H9 (cell line): ENCODE measurements around the gene CREB3L2. TPM values are rescaled to one million over a fixed set of nuclear protein-coding genes. Genes with fewer than 3 reads are reported as not detected.

Source experiments
- DNase-seq: peaks from one replicate; pipeline ENCODE4 v3.0.0-alpha.2; 2017
- H2AFZ ChIP-seq: one replicate; pipeline ENCODE4 v1.6.1; 2013; ENCODE audit warnings: mild to moderate bottlenecking, low read length, control low read depth, moderate library complexity
- H2AK5ac ChIP-seq: 2 replicates; pipeline ENCODE4 v1.6.1; 2013; ENCODE audit warnings: low read length, control low read depth, mixed read lengths; ENCODE audit not compliant: insufficient read length
- H2BK120ac ChIP-seq: one replicate; pipeline ENCODE4 v1.6.1; 2013; ENCODE audit warnings: low read depth, mild to moderate bottlenecking, low read length, control low read depth, inconsistent platforms; ENCODE audit not compliant: poor library complexity, severe bottlenecking
- H2BK12ac ChIP-seq: 2 replicates; pipeline ENCODE4 v1.6.1; 2013; ENCODE audit warnings: low read length, control low read depth, mixed read lengths, low read depth; ENCODE audit not compliant: insufficient read length
- H2BK15ac ChIP-seq: 2 replicates; pipeline ENCODE4 v1.6.1; 2013; ENCODE audit warnings: low read depth, low read length, control low read depth
- H2BK20ac ChIP-seq: one replicate; pipeline ENCODE4 v1.6.1; 2013; ENCODE audit warnings: low read depth, mild to moderate bottlenecking, low read length, control low read depth, inconsistent platforms; ENCODE audit not compliant: poor library complexity, severe bottlenecking
- H2BK5ac ChIP-seq: 2 replicates; pipeline ENCODE4 v1.6.1; 2013; ENCODE audit warnings: low read length, control low read depth, mixed read lengths; ENCODE audit not compliant: insufficient read length
- H3K14ac ChIP-seq: 2 replicates; pipeline ENCODE4 v1.6.1; 2013; ENCODE audit warnings: low read length, control low read depth; ENCODE audit not compliant: insufficient read depth
- H3K18ac ChIP-seq: 2 replicates; pipeline ENCODE4 v1.6.1; 2013; ENCODE audit warnings: low read depth, mild to moderate bottlenecking, mixed read lengths, low read length, control low read depth; ENCODE audit not compliant: insufficient read length
- H3K23ac ChIP-seq: 2 replicates; pipeline ENCODE4 v1.6.1; 2013; ENCODE audit warnings: low read length, control low read depth, mixed read lengths, low read depth; ENCODE audit not compliant: insufficient read length
- H3K23me2 ChIP-seq: 2 replicates; pipeline ENCODE4 v1.6.1; 2013; ENCODE audit warnings: low read depth, mild to moderate bottlenecking, mixed read lengths, low read length, control low read depth; ENCODE audit not compliant: insufficient read length, poor library complexity, severe bottlenecking
- H3K27ac ChIP-seq: 2 replicates; pipeline ENCODE4 v1.5.1; 2013; ENCODE audit warnings: low read length, control low read depth, mixed read lengths, low read depth; ENCODE audit not compliant: insufficient read length
- H3K27me3 ChIP-seq: 2 replicates; pipeline ENCODE4 v1.6.1; 2013; ENCODE audit warnings: low read length, control low read depth, inconsistent platforms; ENCODE audit not compliant: insufficient read depth
- H3K4ac ChIP-seq: 2 replicates; pipeline ENCODE4 v1.6.1; 2013; ENCODE audit warnings: low read depth, mild to moderate bottlenecking, control low read depth, inconsistent platforms, low read length, moderate library complexity
- H3K4me1 ChIP-seq: 2 replicates; pipeline ENCODE4 v1.6.1; 2013; ENCODE audit warnings: low read length, control low read depth, inconsistent platforms; ENCODE audit not compliant: insufficient read depth
- H3K4me2 ChIP-seq: 2 replicates; pipeline ENCODE4 v1.6.1; 2013; ENCODE audit warnings: low read length, control low read depth, mixed read lengths; ENCODE audit not compliant: insufficient read length, insufficient read depth
- H3K56ac ChIP-seq: 2 replicates; pipeline ENCODE4 v1.6.1; 2013; ENCODE audit warnings: low read depth, mild to moderate bottlenecking, mixed read lengths, low read length, control low read depth; ENCODE audit not compliant: insufficient read length
- H3K79me1 ChIP-seq: 2 replicates; pipeline ENCODE4 v1.6.1; 2013; ENCODE audit warnings: low read depth, mild to moderate bottlenecking, moderate library complexity, low read length, control low read depth, inconsistent platforms; ENCODE audit not compliant: insufficient read depth, poor library complexity, severe bottlenecking
- H3K79me2 ChIP-seq: 2 replicates; pipeline ENCODE4 v1.6.1; 2013; ENCODE audit warnings: low read length, control low read depth, inconsistent platforms; ENCODE audit not compliant: insufficient read depth
- H3K9ac ChIP-seq: 2 replicates; pipeline ENCODE4 v1.6.1; 2013; ENCODE audit warnings: low read length, control low read depth, mixed read lengths; ENCODE audit not compliant: insufficient read length; ENCODE audit errors: extremely low read depth
- H3K9me3 ChIP-seq: one replicate; pipeline ENCODE4 v1.6.1; 2013; ENCODE audit warnings: low read depth, low read length, inconsistent platforms; ENCODE audit not compliant: control insufficient read depth
- H3T11ph ChIP-seq: one replicate; pipeline ENCODE4 v1.6.1; 2013; ENCODE audit warnings: mild to moderate bottlenecking, low read length, control low read depth, inconsistent platforms
- H4K20me1 ChIP-seq: one replicate; pipeline ENCODE4 v1.6.1; 2013; ENCODE audit not compliant: control insufficient read depth, insufficient read length, insufficient read depth
- H4K5ac ChIP-seq: 2 replicates; pipeline ENCODE4 v1.6.1; 2013; ENCODE audit warnings: low read depth, mild to moderate bottlenecking, mixed read lengths, low read length, control low read depth; ENCODE audit not compliant: insufficient read length
- H4K8ac ChIP-seq: replicated peaks from 2 replicates; pipeline ENCODE4 v1.6.1; 2013; ENCODE audit warnings: low read length, control low read depth, mixed read lengths, low read depth; ENCODE audit not compliant: insufficient read length
- H4K91ac ChIP-seq: 2 replicates; pipeline ENCODE4 v1.6.1; 2013; ENCODE audit warnings: low read depth, mild to moderate bottlenecking, moderate library complexity, mixed read lengths, low read length, control low read depth; ENCODE audit not compliant: insufficient read length
- H3K27ac Mint-ChIP-seq, 3 experiments: 2 replicates in 2 of 3; 3 replicates in 1 of 3; pipeline ENCODE4 v1.8.0; 2020 to 2021; ENCODE audit warnings: mixed read lengths in 3 of 3, mild to moderate bottlenecking in 1 of 3, moderate library complexity in 1 of 3
- H3K27me3 Mint-ChIP-seq: 2 replicates; pipeline ENCODE4 v1.8.0; 2021; ENCODE audit warnings: low read depth, mild to moderate bottlenecking, moderate library complexity, mixed read lengths
- H3K36me3 Mint-ChIP-seq, 3 experiments: 2 replicates in 2 of 3; 3 replicates in 1 of 3; pipeline ENCODE4 v1.8.0; 2020 to 2021; ENCODE audit warnings: low read depth in 3 of 3, mixed read lengths in 3 of 3; ENCODE audit not compliant: insufficient read depth in 1 of 3
- H3K4me1 Mint-ChIP-seq, 2 experiments: 2 replicates each; pipeline ENCODE4 v1.8.0; 2020; ENCODE audit warnings: mixed read lengths in 2 of 2
- H3K4me3 Mint-ChIP-seq, 2 experiments: 2 replicates in 1 of 2; 3 replicates in 1 of 2; pipeline ENCODE4 v1.8.0; 2020 to 2021; ENCODE audit warnings: mild to moderate bottlenecking in 2 of 2, mixed read lengths in 2 of 2, moderate library complexity in 1 of 2
- H3K9me3 Mint-ChIP-seq, 2 experiments: 2 replicates in 1 of 2; 3 replicates in 1 of 2; pipeline ENCODE4 v1.8.0; 2020; ENCODE audit warnings: mild to moderate bottlenecking in 2 of 2, mixed read lengths in 2 of 2, moderate library complexity in 1 of 2
- CTCF ChIP-seq: fragments of 200-600 bp; sonication (generic); conservative IDR thresholded peaks from 3 replicates; pipeline ENCODE4 v1.8.0; 2021; ENCODE audit warnings: antibody characterized with exemption, mild to moderate bottlenecking
- WGBS: extraction: QIAGEN DNeasy Blood & Tissue Kit; methylation state at CpG from one replicate; pipeline ENCODE4 v1.1.7; 2013; ENCODE audit warnings: missing lambda C conversion rate, low lambda C conversion rate, mixed read lengths; ENCODE audit not compliant: insufficient read length; ENCODE audit errors: extremely low coverage; 5-methylcytosine and 5-hydroxymethylcytosine counted together
- total RNA-seq: library from RNA; stranded (reverse); gene quantifications from 2 replicates; pipeline ENCODE4 v1.2.1, GENCODE V29; 2021

Gene CREB3L2
- total RNA-seq, 1 experiment from 2014 or later = 60.7 TPM

- Histone ChIP-seq H3K14ac (no peak overlapping the region), H3T11ph (no peak overlapping the region), H3K27me3 (no peaks in the 10 kb centered on the region), H3K56ac (no peak overlapping the region), H2AFZ (no peak overlapping the region), H3K9me3 (no peaks in the 10 kb centered on the region), H3K23me2 (no peaks in the 10 kb centered on the region), H2BK15ac (no peak overlapping the region), H4K5ac (no peak overlapping the region), H3K79me1 (no peaks in the 10 kb centered on the region), H3K18ac (no peak overlapping the region), H3K23ac (no peak overlapping the region), H2BK20ac (no peak overlapping the region), H3K27ac (no peak overlapping the region), H3K9ac (no peak overlapping the region), H3K79me2 (peaks cover 4% of the 10 kb centered on the region; the same call in 1 of the 2 replicates), H3K4ac (no peak overlapping the region), H3K4me2 (no peak overlapping the region), H2BK120ac (no peak overlapping the region), H2AK5ac (no peak overlapping the region), H2BK5ac (no peak overlapping the region), H4K91ac (no peak overlapping the region), H2BK12ac (no peak overlapping the region), H4K8ac (no peak overlapping the region), H3K4me1 (peaks cover 9% of the 10 kb centered on the region; the same call in 1 of the 2 replicates), H4K20me1 (no peaks in the 10 kb centered on the region)
- Mint-ChIP-seq H3K27me3 (no peaks in the 10 kb centered on the region), H3K27ac (peak overlapping the region in 1 of 3 experiments; percentile 100; a peak in 4 of 7 replicates), H3K9me3 (no peaks in the 10 kb centered on the region), H3K4me3 (no peak overlapping the region), H3K36me3 (peaks cover 0 to 1% (median 0%) of the 10 kb centered on the region in 3 experiments; a peak in 1 of 7 replicates), H3K4me1 (peaks cover 50 to 60% of the 10 kb centered on the region in 2 experiments)
- no CpG with 5 or more reads among the region's 7 CpGs for WGBS
- TF ChIP-seq CTCF = no peak
- no peak for DNase-seq
These were observed 50.0 kb downstream of the CREB3L2 start for GRCh38 chr7:137951700-137952425.
